Midbrain (tissue), 1 donor: Measurements from ENCODE around the gene PLBD2.

Source experiments
- DNase-seq: peaks from one replicate; lab custom pipeline; 2025; lab: John Stamatoyannopoulos, UW

The PLBD2 gene

GRCh38 chr12:113393749-113394148 is 35.4 kb downstream of the PLBD2 start:
- no peak for DNase-seq

- DNase-seq: no peak
Measured at GRCh38 chr12:113395119-113395518, 36.7 kb downstream of the PLBD2 start.

- DNase-seq: no peak
Measured at GRCh38 chr12:113396200-113396599, 37.8 kb downstream of the PLBD2 start.

GRCh38 chr12:113396828-113397496 is 38.6 kb downstream of the PLBD2 start:
- DNase-seq: peak; percentile 34

- no peak for DNase-seq
Measured at GRCh38 chr12:113397497-113398197, 39.3 kb downstream of the PLBD2 start.

GRCh38 chr12:113398346-113399290 is 40.2 kb downstream of the PLBD2 start:
- DNase-seq: no peak

- no peak for DNase-seq
Measured at GRCh38 chr12:113399490-113399889, 41.1 kb downstream of the PLBD2 start.

- DNase-seq: no peak
Measured at GRCh38 chr12:113400362-113400761, 42.0 kb downstream of the PLBD2 start.

GRCh38 chr12:113401066-113402000 is 42.9 kb downstream of the PLBD2 start:
- no peak for DNase-seq

GRCh38 chr12:113402586-113403260 is 44.3 kb downstream of the PLBD2 start:
- no peak for DNase-seq

GRCh38 chr12:113403435-113404415 is 45.3 kb downstream of the PLBD2 start, which contains the start of gene SDS:
Gene SDS (minus strand): TSS chr12:113403887. CDS start chr12:113399708, 4,179 bp downstream.
- DNase-seq: peak; percentile 81

- DNase-seq: no peak
Measured at GRCh38 chr12:113405694-113406093, 47.3 kb downstream of the PLBD2 start.

- no peak for DNase-seq
Measured at GRCh38 chr12:113407931-113408600, 49.7 kb downstream of the PLBD2 start.

- DNase-seq: no peak
Measured at GRCh38 chr12:113408756-113409298, 50.4 kb downstream of the PLBD2 start.

- DNase-seq: no peak
Measured at GRCh38 chr12:113409462-113410124, 51.2 kb downstream of the PLBD2 start.

GRCh38 chr12:113413488-113413939 is 55.1 kb downstream of the PLBD2 start:
- no peak for DNase-seq

GRCh38 chr12:113414519-113415038 is 56.2 kb downstream of the PLBD2 start:
- no peak for DNase-seq
